ELF-1 (cell line): Measurements from ENCODE around the gene SLC26A4.

Source experiments
- DNase-seq: peaks from one replicate; pipeline ENCODE4 v3.0.0-alpha.2; 2016; ENCODE audit warnings: low read depth, low spot score

Gene SLC26A4

GRCh38 chr7:107746006-107746405 lies 85.4 kb downstream of the SLC26A4 start:
- no peak for DNase-seq

- DNase-seq, result no peak
Observed at GRCh38 chr7:107751113-107751512, 90.5 kb downstream of the SLC26A4 start.

GRCh38 chr7:107754642-107755041 lies 94.0 kb downstream of the SLC26A4 start:
- DNase-seq, result no peak

DNA sequence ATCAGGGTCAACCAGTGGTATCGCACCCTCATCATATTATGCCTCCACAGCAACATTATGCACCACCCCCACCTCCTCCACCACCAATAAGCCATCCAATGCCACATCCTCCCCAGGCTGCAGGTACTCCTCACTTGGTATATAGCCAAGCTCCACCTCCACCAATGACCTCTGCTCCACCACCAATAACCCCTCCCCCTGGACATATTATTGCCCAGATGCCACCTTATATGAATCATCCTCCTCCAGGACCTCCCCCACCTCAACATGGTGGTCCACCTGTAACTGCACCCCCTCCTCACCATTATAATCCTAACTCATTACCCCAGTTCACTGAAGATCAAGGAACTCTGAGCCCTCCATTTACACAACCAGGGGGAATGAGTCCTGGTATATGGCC lies 98.0 kb downstream of the SLC26A4 start:
- DNase-seq, result no peak

GRCh38 chr7:107767391-107767790 lies 106.8 kb downstream of the SLC26A4 start:
- no peak for DNase-seq
